Activated naive CD4-positive, alpha-beta T cell treated with anti-CD3 and anti-CD28 coated beads, Interleukin-2, amount 50 U/mL, for 72 hours (primary cell): ENCODE measurements around the gene CHAF1A. TPM values are rescaled to one million over a fixed set of nuclear protein-coding genes. Genes with fewer than 3 reads are reported as not detected.
A peak's percentile ranks its signal among the peaks of the same experiment; 100 is the strongest.

Source experiments
- ATAC-seq, 2 donors: fragments of 150-1000 bp; cut with Tn5 transposase; 2 replicates each; pipeline ENCODE4 v1.10.0; 2021; ENCODE audit warnings: mild to moderate bottlenecking in 2 of 2, moderate library complexity in 2 of 2
- DNase-seq, 2 donors: peaks; one replicate each; pipeline ENCODE4 v3.0.0; 2021 to 2022; ENCODE audit warnings: low spot score in 2 of 2
- H3K27ac Mint-ChIP-seq, 2 donors: one replicate each; pipeline ENCODE4 v1.8.0; 2022; ENCODE audit warnings: mild to moderate bottlenecking in 2 of 2, mixed read lengths in 2 of 2
- H3K36me3 Mint-ChIP-seq, 2 donors: one replicate each; pipeline ENCODE4 v1.8.0; 2022; ENCODE audit warnings: mixed read lengths in 2 of 2
- H3K9me3 Mint-ChIP-seq, 2 donors: one replicate each; pipeline ENCODE4 v1.8.0; 2022; ENCODE audit warnings: mixed read lengths in 2 of 2
- total RNA-seq, 2 donors: library from RNA; stranded (reverse); gene quantifications; one replicate each; pipeline ENCODE4 v1.2.3, GENCODE V29; 2022

The CHAF1A gene
- total RNA-seq, 2 donors from 2014 or later: 67.1 to 93.6 TPM

DNA sequence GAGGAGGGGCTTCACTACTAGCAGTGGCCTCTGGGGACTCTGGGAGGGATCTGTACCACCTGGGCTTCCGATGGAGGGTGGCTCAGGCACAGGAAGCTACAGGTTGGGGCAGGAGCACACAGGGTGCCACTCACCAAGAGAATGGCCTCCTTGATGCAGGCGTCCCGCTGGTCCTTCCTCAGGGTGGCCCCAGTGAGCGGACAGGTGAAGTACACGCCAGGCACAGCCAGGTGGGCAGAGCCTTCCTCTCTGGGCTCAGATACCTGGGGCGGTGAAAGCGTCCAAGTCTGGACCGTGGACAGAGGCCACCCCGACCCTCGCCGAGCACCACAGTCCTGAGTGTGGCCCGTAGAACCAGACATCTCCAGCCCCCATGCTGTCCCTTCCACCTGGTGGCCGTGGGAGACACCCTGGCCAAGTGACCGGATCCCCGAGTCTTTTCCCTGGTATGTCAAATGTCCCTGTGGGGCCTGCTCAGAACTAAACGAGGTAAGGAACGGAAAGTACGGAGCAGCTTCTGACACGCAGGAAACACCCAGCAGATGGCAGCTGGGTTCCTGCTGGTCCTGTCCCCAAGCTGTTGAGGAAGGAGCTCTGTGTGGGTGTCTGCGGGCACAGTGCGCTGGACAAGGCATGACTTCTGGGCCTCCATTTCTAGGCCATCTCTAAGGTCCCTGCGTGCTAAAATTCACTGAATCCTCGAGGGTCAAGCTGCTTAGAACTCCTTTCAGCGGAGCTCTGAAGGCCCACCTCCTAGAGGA is 50.0 kb downstream of the CHAF1A start:
- Mint-ChIP-seq H3K9me3 (no peaks in the 10 kb centered on the region), H3K36me3 (peaks cover 0 to 5% of the 10 kb centered on the region in 2 donors), H3K27ac (peak overlapping the region in 1 of 2 donors; percentile 39)
- DNase-seq: no peak
- no peak for ATAC-seq

DNA sequence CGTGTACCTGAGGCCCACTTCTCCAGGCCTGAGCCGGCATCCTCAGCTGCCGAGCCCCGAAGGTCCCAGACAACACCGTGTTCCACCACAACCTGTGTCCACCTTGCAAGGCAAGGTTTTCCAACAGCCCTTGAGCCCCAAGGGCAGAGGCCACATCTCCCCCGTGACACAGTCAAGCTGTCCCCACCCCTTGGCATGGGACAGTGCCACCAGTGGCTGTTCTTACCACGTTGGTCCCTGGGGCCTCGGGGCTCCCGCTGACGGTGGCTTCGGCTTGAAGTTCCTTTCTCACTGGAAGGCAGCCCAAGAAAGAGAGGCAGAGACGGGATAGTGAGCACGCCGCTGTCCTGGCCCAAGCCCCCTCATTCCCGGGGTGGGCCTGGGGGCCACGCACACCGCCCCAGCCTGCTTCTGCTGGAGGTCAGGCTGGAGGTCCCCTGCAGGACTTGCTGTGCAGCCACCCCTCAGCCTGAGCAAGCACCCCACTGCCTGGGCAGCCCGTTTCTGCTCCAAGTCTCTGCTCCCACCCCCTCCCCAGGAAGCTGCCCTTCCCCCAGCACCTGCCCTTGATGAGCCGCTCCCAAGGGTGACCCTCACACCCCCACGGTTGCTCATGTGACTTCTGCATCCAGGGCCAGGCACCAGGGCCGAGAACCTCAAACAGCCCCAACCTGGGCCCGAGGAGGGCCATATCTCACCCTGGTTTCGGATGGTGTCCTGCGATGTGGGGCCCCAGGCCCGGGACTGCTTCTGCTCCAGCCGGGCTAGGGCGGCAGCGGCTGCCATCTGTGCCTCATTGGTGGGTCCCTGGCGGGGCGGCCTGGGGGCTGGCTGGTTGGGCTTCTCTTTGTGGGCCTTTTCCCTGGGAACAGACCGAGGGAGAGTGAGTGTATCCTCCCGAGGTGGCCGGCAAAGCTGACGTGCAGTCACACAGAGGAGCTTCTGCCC is 51.1 kb downstream of the CHAF1A start:
- ATAC-seq (no peak), DNase-seq (no peak)
- Mint-ChIP-seq H3K27ac (peak overlapping the region in 1 of 2 donors; percentile 22), H3K36me3 (peaks cover 0 to 5% of the 10 kb centered on the region in 2 donors), H3K9me3 (no peaks in the 10 kb centered on the region)

DNA sequence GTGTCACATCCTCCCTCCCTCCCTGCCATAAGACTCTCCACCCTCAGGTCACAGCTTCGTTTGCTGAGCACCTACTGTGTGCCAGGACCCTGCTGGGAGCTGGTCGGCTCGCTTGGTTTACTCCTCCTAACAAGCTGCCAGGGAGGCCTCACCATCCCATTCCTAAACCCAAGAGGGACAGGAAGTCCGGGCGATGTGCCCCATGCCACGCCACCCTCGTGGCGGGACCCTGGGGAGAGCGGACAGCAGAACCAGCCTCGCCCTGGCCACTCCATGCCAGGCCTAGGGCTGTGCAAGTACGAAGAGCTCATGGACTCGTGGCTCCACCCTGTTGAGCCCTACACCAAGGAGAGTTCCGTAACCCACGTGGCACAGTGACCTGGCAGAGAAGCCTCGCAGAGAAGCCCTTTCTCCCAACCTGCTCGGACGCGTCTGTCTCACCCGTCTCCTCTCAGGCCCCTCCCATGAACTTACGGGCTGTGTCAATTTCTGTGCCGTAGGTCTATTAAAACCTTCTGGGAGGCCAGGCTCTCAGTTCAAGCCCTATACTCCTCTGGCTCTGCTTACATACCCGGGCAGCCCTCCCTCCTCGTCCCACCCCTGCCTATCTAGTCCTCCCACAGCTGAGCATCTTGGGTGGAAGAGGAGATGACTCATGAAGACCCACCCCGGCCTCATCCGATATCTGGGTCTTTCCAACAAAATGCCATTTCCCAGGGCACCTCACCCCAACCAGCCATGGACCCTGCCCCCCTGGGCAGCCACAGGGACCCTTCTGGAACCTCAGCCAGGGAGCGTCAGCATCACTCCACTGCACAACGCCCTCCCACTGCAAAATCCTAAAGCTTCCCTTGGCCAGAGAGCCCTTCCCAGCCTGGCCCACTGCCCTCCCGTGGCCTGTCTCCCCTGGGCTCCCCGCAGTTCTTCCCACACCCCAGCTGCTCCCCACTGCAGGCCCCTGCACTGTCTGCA is 52.6 kb downstream of the CHAF1A start:
- Mint-ChIP-seq H3K27ac (peak overlapping the region in 1 of 2 donors; percentile 91), H3K36me3 (no peaks in the 10 kb centered on the region), H3K9me3 (no peaks in the 10 kb centered on the region)
- ATAC-seq (no peak), DNase-seq (no peak)

DNA sequence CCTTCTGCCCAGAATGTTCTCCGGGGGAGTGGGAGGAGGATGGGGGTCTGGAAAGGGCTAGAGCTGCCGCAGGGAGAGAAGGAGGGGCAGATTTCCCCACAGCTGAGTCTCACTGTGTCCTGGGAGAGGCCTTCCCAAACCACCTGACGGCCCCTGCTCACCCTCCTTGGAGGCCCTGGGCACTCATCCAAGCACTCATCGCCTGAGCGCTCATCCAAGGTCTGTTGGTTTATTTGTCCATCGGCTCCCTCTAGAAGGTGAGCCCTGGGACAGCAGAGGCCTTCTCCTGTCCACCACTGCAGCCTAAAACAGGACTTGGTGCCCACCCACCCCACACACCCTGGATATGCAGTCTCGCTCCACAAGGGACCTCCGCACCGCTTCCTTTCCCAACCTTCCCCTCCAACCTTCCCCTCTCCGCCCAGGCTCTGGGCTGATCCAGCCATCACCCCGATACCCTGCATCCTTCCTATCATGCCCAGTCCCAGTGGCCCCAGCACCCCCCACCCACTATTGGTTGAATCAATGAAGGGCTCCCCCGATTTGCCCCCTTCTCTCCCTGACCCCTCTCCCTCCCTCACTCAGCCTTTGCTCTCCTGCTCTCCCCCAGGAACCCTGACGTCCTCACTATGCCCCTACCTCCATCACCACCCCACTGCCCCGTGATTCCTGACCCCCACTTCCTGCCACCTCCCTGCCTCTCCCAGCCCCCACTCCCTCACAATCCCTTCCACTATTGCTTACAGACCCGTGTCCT is 53.5 kb downstream of the CHAF1A start:
- no peaks in the 10 kb centered on the region for H3K9me3 Mint-ChIP-seq
- no peaks in the 10 kb centered on the region for H3K36me3 Mint-ChIP-seq
- ATAC-seq (no peak), DNase-seq (no peak)
- peak overlapping the region; percentile 91 to 96 for H3K27ac Mint-ChIP-seq

DNA sequence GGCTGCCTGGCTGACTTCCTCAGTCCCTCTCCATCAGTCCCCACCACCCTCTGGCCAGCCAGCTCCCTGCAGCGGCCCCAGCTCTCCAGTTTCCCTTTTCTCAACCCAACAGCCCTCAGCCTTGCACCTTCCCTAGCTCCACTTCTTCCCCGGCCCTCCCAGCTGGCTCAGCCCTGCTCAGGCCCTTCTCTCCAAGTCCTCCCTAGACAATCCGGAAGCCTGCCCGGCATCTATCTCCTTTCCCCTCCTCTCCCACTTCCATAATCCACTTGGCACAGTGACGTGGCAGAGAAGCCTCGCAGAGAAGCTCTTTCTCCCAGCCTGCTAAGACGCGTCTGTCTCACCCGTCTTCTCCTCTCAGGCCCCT is 54.0 kb downstream of the CHAF1A start:
- ATAC-seq (no peak), DNase-seq (no peak)
- Mint-ChIP-seq H3K9me3 (no peaks in the 10 kb centered on the region), H3K36me3 (no peaks in the 10 kb centered on the region), H3K27ac (peak overlapping the region; percentile 91 to 96)

DNA sequence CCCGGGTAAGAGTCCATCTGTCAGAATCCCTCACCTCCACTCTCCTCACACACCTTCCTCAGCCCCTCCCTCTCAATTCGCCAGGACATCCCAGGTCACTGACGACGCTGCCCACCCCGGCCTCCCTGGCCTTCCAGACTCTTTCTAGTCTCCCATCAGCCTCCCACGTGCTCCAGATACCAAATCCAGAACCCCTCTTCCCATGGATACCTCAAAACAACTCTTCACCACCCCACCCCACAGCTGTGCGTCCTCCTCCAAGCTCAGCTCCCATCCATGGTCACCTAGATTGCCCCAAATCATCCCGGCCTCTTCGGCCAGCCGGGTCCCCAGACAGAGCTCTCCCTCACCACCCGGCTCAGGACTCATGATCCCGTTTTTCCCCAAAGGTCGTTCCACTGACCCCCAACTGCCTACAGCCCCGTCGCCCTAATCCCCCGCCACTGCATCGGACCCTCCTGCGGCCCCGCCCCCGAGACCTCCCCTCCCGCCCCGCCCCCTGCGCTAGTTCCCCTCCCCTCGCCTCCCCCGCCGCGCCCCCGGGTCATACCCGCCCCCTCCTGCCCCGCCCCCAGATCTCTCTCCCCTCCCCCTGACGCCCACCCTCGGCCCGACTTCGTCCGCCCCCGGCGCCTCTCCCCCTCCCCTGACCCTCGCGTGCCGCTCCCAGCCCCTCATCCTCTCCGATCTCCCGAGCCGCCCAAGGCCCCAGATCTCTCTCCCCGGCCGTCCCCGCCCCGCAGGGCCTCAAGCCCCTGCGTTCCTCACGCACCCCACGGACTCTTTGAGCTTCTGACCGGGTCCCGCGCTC is 54.6 kb downstream of the CHAF1A start:
- Mint-ChIP-seq H3K9me3 (no peaks in the 10 kb centered on the region), H3K27ac (peak overlapping the region; percentile 91 to 96), H3K36me3 (no peaks in the 10 kb centered on the region)
- ATAC-seq: peak; percentile 16 to 33
- peak in 1 of 2 donors; percentile 47 for DNase-seq

DNA sequence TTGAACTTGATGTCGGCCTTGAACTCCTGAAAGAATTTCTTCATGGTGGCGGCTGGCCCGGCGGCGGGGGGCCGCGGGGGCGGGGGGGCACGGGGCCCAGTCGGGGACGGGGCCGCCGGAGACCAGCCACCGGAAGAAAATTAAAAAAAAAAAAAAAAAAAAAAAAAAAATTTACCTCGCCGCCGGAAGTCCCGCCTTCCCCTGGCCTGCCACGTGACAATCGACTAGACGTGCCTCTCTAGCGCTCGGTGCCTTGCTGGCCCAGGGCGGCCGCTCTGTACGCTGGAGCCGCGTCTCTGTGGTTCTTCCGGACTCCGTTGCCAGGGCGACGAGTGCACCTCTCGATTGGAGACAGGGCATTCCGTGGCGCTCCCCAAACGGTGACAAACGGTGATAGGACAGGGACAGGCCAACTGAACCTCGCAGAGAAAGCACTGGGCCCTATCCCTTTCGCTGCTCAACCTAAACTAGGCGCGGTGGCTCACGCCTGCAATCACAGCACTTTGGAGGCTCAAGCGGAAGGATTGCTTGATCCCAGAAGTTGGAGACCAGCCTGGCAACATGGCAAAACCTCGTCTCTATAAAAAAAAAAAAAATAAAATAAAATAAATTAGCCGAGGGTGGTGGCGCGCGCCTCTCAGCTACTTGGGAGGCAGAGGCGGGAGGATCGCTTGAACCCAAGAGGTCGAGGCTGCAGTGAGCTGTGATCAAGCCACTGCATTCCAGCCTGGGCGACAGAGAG is 55.4 kb downstream of the CHAF1A start, which contains the start of gene UBXN6:
TSS of gene UBXN6 (minus strand) at position 141 of the 742 bp plus-strand sequence. CDS start at position 44, 97 bp downstream.
- ATAC-seq (peak; percentile 95 to 100), DNase-seq (peak; percentile 98 to 99)
- H3K27ac Mint-ChIP-seq: peak within 1 kb of the TSS; percentile 91 to 96
- no peaks in the 10 kb centered on the region for H3K36me3 Mint-ChIP-seq
- no peaks in the 10 kb centered on the region for H3K9me3 Mint-ChIP-seq

DNA sequence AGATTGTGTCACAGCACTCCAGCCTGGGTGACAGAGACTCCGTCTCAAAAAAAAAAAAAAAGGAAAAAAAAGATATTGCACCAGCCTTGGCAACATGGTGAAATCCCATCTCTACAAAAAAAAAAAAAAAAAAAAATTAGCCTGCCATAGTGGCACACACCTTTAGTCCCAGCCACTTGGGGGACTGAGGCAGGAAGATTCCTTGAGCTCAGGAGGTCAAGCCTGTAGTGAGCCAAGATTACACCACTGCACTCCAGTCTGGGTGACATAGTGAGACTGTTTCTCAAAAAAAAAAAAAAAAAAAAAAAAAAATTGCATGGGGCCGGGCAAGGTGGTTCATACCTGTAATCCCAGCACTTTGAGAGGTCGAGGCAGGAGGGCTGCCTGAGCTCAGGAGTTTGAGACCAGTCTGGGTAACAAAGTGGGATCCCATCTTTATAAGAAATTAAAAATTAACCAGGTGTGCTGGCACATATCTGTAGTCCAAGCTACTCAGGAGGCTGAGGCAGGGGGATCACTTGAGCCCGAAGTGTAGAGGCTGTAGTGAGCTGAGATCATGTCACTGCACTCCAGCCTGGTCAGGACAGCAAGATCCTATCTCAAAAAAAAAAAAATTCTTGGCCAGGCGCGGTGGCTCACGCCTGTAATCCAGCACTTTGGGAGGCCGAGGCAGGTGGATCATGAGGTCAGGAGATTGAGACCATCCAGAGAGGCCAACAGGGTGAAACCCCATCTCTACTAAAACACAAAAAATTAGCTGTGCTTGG is 62.6 kb downstream of the CHAF1A start:
- H3K27ac Mint-ChIP-seq: no peak overlapping the region
- no peaks in the 10 kb centered on the region for H3K36me3 Mint-ChIP-seq
- DNase-seq (no peak), ATAC-seq (no peak)
- no peaks in the 10 kb centered on the region for H3K9me3 Mint-ChIP-seq

DNA sequence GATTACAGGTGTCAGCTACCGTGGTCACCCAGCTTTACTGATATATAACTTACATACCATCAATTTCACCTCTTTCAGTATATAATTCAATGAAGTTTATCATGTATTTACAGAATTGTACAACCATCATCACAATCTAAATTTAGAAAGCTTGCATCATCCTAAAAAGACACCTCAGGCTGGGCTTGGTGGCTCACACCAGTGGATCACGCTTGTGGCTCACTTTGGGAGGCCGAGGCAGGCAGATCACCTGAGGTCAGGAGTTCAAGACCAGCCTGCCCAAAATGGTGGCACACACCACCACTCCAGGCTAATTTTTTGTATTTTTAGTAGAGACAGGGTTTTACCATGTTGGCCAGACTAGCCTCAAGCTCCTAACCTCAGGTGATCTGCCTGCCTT is 65.4 kb downstream of the CHAF1A start:
- ATAC-seq (no peak), DNase-seq (no peak)
- Mint-ChIP-seq H3K27ac (no peak overlapping the region), H3K36me3 (no peaks in the 10 kb centered on the region), H3K9me3 (no peaks in the 10 kb centered on the region)

DNA sequence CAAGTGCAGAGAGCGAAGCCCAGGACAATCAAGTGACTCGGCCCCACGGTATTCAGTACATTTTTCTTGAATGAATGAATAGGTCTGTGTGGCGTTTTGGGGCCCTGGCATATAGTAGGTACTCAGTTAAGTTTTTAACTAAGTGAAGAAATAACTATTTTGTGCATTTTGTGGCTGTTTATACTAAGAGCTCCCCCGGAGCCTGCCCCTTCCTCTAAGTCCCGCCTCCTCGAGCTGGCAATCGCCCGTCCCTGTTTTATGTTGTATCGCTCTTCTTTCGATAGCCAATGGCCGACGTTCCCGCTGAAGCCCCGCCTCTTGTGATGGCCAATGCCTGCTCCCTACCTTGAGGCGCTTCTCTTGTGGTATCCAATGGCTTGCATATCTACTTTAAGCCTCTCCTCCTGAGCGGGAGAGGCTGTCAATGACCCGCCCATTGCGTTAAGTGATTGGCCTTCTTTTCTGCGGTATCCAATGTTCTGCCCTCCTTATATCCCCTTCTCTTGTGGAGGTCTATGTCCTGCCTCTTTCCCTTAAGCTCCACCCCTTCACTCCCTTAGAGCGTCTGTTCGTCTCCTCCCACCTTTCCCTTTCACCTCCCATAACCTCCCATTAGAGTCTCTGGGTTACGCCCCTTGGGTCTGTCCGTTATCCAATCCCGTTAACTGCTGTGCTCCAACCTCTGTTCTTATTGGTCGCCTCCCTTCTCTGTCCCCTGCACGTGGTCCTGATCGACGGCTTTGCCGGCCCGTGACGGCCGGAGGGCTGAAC is 69.1 kb downstream of the CHAF1A start:
- DNase-seq: peak; percentile 95 to 99
- H3K36me3 Mint-ChIP-seq: no peaks in the 10 kb centered on the region
- no peak overlapping the region for H3K27ac Mint-ChIP-seq
- no peaks in the 10 kb centered on the region for H3K9me3 Mint-ChIP-seq
- ATAC-seq: peak; percentile 91

DNA sequence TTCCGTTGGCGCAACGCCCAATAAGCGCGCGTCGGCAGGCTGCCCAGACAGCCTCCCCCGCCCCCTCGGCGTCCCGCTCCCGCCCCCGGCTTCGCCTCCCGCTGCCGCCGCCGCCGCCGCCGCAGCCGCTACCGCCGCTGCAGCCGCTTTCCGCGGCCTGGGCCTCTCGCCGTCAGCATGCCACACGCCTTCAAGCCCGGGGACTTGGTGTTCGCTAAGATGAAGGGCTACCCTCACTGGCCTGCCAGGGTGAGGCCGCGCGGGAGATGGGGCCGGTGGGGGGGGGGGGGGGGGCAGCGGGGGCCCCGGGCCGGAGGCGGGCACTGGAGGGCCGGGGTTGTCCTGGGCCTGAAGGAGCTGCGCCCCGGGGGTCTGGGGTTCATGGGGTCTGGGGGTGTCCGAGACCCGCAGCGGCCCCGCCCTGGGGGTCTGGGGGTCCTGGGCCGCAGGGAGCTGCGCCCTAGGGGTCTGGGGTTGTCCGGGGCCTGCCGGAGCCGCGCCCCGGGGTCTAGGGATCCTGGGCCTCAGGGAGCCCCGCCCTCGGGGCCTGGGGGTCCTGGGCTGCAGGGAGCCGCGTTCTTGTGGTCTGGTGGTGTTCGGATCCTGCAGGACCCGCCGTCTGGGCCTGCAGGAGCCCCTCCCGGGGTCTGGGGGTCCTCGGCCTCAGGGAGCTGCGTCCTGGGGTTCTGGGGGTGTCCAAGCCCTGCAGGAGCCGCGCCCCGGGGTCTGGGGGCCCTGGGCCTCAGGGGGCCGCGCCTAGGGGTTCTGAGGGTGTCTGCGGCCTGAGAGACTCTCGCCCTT is 69.9 kb downstream of the CHAF1A start, which contains the start of gene HDGFL2:
TSS of gene HDGFL2 (plus strand) at position 124 of the 801 bp plus-strand sequence. CDS start at position 178, 54 bp downstream.
- no peaks in the 10 kb centered on the region for H3K9me3 Mint-ChIP-seq
- H3K36me3 Mint-ChIP-seq: no peaks in the 10 kb centered on the region
- H3K27ac Mint-ChIP-seq: peak within 1 kb of the TSS; percentile 81 to 90
- DNase-seq (no peak), ATAC-seq (no peak)

DNA sequence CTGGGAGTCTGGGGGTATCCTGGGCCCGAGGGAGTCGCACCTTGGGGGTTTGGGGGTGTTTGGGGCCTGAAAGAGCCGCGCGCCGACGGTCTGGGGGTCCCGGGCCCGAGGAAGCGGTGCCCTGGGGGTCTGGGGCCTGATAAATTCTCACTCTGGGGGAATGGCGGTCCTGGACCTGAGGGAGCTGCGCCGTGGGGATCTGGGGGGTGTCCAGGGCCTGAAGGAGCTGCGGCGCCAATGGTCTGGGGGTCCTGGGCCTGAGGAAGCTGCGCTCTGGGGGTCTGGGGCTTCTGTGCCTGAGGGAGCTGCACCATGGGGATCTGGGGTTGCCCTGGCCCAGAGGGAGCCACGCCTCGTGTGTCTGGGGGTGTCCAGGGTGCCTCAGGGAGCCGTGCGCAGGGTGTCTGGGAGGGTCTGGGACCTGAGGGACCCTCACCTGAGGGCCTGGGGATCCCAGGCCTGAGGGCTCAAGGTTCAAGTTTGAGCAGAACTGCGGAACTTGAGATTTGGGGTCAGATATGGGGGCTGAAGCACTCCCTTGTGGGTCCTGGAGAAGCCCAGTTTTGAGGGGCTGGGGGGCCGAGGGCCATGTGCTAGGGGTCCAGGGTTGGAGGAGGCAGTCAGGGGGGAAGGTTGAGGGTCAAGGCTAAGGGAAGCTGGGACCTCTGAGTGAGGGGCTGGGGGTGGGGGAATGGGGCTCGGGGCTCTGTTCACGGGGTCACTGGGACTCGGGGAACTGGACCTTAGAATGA is 70.7 kb downstream of the CHAF1A start:
- DNase-seq (no peak), ATAC-seq (no peak)
- no peaks in the 10 kb centered on the region for H3K36me3 Mint-ChIP-seq
- no peaks in the 10 kb centered on the region for H3K9me3 Mint-ChIP-seq
- H3K27ac Mint-ChIP-seq: peak overlapping the region; percentile 81 to 90
